ENCODE measurements around the gene AMIGO3.
"Not testable (repeated sequence)": the region's sequence is repeated elsewhere in the genome, so short reads cannot be mapped to it uniquely, and the experiment has no call there.

AMIGO3 gene

DNA sequence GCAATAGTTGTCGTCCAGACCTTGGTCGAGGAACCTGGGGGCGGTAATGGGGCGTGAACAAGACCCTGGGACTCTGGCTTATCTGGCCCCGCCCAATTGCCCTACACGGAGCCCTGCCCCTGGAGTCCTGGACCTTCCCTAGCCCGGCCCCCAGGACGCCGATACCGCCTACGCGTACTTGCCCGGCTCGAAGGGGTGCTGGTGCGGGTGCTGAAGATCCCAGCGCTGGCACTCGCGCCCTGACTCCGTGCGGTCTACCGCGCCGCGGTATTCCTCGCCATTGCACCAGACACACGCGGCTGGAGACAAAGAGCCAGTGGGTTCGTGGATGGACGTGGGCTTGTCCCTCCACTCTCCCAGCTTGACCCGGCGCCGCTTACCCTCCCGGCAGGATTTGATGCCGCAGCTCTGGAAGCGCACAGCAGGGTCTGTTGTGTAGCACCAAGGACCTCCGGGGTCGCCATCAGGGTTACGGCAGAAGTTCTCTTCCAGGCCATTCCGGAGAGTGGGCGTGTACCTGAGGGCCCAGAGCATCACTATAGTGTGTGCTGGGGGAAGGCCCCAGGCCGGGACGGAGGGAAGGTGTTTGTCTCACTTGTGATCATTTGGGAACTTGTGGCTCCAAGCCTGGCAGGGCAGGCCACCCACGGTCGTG is 32.6 kb downstream of the AMIGO3 start:
- not testable (repeated sequence) for DNase-seq

DNA sequence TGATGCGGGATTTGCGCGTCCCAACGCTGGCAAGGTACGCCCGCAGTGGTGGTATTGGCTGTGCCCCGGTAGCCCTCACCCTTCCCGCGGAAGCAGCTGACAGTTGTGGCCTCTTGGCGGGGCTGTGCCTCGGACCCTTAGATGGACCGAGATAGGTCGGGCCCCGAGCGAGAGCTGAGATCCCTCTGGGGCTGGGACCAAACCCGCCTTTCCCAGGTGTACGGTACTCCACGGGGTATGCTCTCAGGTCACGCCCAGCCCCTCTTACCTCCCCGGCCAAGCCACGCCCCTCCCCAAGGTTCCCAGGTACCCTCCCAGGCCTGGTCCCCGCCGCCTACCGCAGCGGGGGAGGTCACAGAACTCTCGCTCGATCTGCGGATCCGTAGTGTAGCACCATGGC is 33.1 kb downstream of the AMIGO3 start:
- DNase-seq, result not testable (repeated sequence)

DNA sequence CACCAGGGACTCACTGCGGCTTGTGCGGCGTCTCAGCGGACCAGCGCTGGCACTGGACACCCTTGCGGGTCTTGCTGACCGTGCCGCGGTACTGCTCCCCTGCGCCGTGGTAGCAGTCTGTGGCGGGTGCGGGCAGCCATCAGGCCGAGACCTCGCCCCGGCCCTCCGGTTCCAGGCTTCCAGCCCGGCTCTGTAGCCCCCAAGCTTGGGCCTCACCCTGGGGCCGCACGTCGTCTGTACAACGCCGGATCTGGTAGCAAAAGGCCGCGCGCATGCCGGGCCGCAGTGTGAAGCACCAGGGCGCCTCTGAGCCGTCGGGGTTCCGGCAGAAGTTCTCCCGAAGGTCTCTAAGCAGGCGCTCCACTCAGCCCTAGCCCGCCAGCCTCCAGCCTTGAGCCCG is 33.6 kb downstream of the AMIGO3 start:
- DNase-seq, result not testable (repeated sequence)

DNA sequence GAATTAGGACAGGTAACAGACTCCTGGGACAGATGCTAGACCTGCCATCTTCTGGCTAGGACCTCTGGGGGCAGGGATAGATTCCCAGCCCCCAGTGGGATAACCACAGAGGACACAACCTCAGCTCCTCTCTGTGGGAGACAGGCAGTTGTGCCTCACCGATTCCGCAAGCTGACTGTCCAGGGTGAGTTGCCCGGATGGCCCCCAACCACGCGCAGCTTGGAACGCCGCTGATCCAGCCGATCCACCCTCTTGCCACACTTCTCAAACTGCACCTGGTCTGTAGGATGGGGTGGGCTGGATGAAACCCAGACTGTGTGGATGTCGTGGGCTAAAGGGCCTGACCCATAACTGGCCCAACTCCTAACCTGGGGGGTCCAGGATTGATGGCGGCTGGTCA is 34.4 kb downstream of the AMIGO3 start:
- DNase-seq, result not testable (repeated sequence)

DNA sequence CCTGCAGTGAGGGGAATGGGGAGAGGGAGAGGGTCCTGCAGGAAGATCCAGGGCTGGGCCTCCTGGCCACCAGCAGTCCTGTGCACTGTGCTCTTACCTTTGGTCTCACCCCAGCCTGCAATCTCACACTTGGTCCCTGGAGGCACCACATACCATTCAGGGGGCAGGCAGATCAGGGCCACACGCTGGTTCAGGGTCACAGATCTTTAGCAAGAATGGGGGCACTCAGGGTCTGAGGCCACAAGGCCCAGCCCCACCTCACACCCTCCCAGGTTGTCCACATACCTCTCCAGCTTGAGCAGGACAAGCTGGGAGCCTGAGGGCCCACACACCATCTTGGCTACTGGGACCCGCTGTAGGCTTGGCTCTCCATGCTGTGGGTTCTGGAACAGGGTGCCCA is 35.0 kb downstream of the AMIGO3 start:
- not testable (repeated sequence) for DNase-seq

- no peak for DNase-seq
Observed at GRCh38 chr3:49683162-49683561, 36.3 kb downstream of the AMIGO3 start.

GRCh38 chr3:49681543-49681942 is 37.9 kb downstream of the AMIGO3 start:
- no peak for DNase-seq

DNA sequence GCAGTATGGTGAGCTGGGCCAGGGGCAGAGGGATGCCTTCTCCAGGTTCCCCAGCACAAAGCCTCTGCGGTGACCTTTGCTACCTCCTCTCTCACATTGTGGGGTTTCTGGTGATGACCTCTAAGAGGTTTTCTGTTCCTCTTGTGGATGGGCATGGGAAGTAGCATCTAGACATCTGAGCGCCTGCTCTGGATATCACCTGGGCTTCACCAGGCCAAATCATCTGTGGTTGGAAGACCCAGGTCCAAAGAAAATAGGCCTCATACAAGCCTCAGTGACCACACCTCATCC is 38.3 kb downstream of the AMIGO3 start:
- no peak for DNase-seq

DNA sequence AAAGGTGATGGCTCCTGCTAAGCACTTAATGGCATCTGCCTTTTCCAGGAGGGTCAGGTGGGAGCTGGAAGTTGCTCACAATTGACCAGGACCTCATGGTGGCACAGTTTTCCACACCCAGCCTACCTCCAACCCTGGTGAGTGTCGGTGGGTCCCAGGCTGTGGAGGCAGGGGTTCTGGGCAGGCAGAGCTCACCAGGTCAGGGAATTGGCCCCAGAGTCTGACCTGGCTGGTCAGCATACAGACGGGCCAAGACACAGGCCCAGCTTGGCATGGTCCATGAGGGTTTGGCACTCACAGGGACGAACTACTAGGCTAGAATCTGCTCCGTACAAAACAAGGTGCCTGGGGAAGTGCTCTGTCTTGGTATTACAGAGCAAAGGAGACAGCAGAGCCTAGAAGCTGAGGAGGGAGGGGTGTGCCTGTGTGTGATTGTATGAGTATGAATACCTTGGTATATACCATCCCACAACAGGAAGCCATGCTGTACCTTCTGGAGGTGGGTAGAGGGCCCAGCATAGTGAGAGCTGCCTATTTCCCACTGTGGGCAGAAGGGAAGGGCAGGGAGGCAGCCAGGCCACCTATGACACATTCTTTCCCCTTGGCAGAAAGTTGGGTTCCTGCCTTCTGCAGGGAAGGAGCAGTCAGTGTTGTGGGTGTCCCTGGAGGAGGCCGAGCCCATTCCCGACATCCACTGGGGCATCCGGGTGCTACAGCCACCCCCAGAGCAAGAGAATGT is 38.8 kb downstream of the AMIGO3 start:
- no peak for DNase-seq

DNA sequence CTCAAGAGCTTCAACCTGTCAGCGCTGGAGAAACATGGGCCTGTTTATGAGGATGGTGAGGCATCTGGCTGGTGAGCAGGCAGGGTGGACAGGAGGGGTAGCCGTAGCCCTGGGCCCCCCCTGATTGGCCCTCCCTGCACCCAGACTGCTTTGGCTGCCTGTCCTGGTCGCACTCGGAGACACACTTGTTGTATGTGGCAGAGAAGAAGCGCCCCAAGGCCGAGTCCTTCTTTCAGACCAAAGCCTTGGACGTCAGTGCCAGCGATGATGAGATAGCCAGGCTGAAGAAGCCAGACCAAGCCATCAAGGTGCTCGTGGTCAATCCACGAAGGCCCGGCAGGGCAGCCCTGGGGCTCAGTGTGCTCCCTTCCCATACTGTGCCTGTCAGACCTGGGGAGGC is 43.6 kb downstream of the AMIGO3 start:
- DNase-seq, result no peak

DNA sequence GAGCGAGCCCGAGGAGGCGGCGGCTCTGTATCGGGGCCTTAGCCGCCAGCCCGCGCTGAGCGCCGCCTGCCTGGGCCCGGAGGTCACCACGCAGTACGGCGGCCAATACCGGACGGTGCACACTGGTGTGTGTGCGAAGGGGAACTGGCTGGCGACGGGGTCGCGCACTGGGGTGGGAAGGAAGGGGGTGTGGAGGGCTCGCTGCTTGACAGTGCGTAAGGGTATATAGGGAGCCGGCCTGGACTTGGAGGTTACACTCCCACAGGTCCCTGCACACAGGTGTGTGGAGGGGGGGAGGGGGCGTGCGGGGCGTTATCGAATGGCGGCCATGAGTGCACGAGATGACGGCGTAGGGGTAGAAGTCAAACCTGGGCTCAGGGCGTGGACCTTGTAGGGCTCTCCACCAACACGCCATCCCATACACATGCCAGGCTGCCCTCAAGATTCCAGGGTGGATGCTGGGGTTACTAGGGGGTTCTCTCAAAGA is 44.9 kb downstream of the AMIGO3 start:
- DNase-seq, result no peak

GRCh38 chr3:49673715-49674496 is 45.6 kb downstream of the AMIGO3 start, which contains the start of gene APEH:
Gene APEH (plus strand): TSS chr3:49674351. CDS start chr3:49674402, 51 bp downstream.
- no peak for DNase-seq

- DNase-seq, result no peak
Observed at GRCh38 chr3:49673121-49673714, 46.3 kb downstream of the AMIGO3 start.

- DNase-seq, result no peak
Observed at GRCh38 chr3:49671291-49672288, 47.9 kb downstream of the AMIGO3 start.

DNA sequence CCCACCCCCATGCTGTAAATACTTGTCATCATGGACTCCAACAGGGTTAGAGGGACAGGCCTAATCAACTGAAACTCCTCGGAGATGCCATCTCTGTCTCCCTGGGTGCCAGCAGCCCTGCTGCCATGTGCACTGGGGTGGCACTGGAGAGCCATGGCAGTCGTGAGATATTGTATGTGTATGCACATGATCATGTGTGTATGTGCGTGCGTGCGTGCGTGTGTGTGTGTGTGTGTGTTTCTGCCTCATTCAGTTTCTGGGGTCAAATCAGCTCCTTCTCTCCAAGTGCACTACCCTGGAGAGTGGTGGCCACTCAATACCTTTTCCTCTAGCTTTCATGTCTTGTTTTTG is 48.6 kb downstream of the AMIGO3 start:
- no peak for DNase-seq

DNA sequence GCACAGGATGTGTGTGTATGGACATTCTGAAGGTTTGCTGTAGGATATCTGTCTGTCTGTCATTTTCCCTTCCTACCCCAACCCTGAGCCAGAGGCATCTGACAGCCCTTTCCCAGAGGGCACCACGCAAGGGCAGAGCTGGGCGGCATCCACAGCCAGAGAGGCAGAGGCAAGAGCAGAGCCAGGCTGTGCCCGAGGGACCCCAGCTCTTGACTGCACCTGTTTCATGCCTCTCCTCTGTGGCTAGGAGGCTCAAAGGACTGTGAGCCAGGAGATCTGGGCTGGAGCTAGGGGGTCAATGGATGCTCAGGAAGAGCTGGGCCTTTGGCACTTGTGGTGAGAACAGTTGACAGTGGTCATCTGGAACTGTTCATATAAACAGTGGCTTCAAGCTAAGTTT is 50.1 kb downstream of the AMIGO3 start:
- DNase-seq, result no peak

GRCh38 chr3:49668861-49669260 is 50.6 kb downstream of the AMIGO3 start:
- DNase-seq, result no peak

- DNase-seq, result no peak
Observed at GRCh38 chr3:49668414-49668797, 51.1 kb downstream of the AMIGO3 start.

GRCh38 chr3:49667701-49668413 is 51.6 kb downstream of the AMIGO3 start:
- DNase-seq, result no peak

All from NCI-H510A (cell line).